ENCODE data around the gene YEATS4.

Gene YEATS4

GRCh38 chr12:69354172-69354555 lies 5.4 kb upstream of the YEATS4 start:
- TF ChIP-seq, protein P1, sequence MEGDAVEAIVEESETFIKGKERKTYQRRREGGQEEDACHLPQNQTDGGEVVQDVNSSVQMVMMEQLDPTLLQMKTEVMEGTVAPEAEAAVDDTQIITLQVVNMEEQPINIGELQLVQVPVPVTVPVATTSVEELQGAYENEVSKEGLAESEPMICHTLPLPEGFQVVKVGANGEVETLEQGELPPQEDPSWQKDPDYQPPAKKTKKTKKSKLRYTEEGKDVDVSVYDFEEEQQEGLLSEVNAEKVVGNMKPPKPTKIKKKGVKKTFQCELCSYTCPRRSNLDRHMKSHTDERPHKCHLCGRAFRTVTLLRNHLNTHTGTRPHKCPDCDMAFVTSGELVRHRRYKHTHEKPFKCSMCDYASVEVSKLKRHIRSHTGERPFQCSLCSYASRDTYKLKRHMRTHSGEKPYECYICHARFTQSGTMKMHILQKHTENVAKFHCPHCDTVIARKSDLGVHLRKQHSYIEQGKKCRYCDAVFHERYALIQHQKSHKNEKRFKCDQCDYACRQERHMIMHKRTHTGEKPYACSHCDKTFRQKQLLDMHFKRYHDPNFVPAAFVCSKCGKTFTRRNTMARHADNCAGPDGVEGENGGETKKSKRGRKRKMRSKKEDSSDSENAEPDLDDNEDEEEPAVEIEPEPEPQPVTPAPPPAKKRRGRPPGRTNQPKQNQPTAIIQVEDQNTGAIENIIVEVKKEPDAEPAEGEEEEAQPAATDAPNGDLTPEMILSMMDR (IDR thresholded peaks at IDR 0.05) = no peak

GRCh38 chr12:69354556-69355187 lies 4.9 kb upstream of the YEATS4 start:
- TF ChIP-seq, protein P1 (IDR thresholded peaks at IDR 0.05) = no peak

DNA sequence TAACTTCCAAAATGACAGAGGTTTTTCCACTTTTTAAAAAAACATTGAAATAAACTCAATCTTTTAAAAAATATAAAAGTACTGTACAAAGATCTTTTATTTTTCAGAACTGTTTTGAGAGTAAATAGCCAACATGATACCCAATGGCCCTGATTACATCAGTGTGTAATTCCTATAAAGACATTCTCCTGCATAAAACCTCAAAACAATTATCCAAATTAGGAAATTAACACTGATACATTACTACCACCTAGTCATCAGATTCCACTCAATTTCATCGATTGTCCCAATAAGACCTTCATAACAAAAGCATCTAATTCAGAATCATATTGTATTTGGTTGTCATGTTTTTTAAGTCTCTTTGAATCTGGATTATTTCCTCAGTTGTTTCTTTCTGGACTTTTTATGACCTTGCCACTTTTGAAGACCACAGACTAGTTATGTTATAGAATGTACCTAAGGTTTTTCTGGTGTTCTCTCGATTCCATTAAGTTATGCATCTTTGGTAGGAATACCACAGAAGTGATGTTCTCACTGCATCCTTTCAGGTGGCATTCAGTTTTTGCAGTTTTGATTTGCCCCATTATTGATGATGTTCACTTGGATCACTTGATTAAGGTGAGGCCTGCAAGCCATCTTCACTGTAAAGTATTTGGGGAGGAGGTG lies 4.0 kb upstream of the YEATS4 start:
- TF ChIP-seq, protein P1 (IDR thresholded peaks at IDR 0.05) = no peak

- TF ChIP-seq, protein P1 (IDR thresholded peaks at IDR 0.05) = no peak
Measured at GRCh38 chr12:69360348-69360672, 767 bp downstream of the YEATS4 start.

DNA sequence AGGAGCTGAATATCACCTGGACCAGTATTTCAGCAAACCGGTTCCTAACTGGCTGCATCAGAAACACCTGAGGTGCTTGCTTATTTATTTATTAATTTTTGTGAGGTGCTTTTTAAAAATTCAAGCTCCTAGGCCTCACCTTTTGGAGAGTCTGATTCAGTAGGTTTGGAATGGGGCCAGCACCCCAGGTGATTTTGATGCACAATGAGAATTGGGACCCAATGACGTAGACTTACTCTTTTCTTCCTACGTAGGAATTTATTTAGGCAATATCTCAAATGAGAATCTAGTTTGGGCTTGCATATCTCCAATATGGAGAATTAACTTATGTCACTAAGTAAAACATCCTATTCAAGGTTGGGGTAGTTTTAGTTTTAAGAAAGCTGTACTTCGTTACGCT lies 7.3 kb downstream of the YEATS4 start:
- TF ChIP-seq, protein P1 (IDR thresholded peaks at IDR 0.05) = no peak

DNA sequence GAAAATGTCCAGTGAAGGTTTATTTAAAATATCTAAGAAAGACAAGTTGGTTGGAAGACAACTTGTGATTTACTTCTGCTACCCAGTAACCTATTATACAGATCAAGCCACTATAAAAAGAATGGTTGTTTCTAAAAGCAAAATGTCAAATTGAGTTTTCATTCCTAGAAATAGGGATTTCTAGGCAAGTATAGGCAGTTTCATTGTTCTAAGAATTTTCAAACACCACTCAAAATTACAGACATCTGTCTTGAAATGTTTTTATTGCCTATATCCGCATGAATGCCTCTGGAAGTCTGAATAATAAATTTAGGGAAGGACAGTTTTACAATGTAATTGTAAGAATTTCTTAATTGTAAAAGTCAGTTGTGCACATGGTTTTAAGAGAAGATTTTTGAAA lies 8.6 kb downstream of the YEATS4 start:
- TF ChIP-seq, protein P1 (IDR thresholded peaks at IDR 0.05) = no peak

GRCh38 chr12:69383074-69383473 lies 23.5 kb downstream of the YEATS4 start:
- TF ChIP-seq, protein P1 (IDR thresholded peaks at IDR 0.05) = no peak
